ENCODE measurements around the gene FHOD3. TPM values are rescaled to one million over a fixed set of nuclear protein-coding genes. Genes with fewer than 3 reads are reported as not detected.
A peak's percentile ranks its signal among the peaks of the same experiment; 100 is the strongest.
"Not testable (repeated sequence)": the region's sequence is repeated elsewhere in the genome, so short reads cannot be mapped to it uniquely, and the experiment has no call there.

FHOD3 gene
- total RNA-seq, 1 donor from 2014 or later, result 0.40 TPM

DNA sequence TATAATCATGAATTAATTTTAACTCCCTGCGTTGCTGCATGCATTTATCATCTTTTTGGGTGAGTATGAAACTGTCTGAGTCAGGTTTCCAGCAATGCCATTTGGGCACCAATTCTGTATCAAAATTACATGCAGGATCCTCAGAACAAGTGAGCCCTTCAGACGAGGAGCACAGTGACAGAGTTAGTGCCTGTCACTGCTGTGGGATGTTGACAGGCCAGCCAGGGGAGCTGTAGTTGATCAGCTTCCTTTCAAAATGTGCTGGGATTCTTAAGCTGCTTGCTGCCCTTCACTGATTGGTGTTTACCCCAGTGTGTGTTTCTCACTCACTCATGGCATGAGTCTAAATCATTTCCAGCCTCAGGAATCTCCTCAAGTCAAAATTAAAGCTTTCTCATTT is 422.1 kb downstream of the FHOD3 start:
- no peak for DNase-seq (ENCODE audit: low spot score)
- no peak for ATAC-seq

DNA sequence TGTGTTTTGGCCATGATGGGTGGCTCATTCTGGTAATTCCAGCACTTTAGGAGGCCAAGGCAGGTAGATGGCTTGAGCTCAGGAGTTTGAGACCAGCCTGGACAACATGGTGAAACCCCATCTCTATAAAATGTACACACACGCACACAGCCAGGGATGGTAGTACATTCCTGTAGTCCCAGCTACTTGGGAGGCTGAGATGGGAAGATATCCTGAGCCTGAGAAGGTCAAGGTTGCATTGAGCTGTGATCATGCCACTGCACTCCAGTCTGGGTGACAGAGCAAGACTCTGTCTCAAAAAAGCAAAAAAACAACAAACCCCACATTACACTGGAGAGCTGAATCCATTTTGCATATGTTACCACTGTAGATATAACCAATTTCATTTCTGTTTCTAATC is 423.8 kb downstream of the FHOD3 start:
- ATAC-seq, result not testable (repeated sequence)

DNA sequence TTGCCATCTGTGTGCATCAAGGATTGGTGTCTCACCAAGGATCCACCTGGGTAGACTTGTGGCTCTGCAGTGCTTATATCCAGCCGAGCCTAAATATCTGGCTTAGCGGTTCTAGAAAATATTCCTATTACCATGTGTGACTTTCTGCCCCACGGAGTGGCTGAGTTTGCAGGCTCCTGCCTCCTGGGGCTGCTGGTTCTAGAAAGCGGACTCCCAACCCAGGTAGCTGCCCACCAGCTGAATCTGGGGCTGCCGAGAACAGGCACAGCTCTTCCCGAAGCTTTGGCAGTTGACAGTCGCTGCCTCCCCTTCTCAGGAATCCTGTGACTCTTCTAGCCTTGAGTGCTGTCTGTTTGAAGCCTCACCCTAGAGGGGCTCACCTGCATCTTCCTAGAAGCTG is 426.7 kb downstream of the FHOD3 start:
- DNase-seq (ENCODE audit: low spot score) (no peak), ATAC-seq (no peak)

More for the DNA sequence above, 423.8 kb downstream of the FHOD3 start:
- not testable (repeated sequence) for DNase-seq (ENCODE audit: low spot score)

DNA sequence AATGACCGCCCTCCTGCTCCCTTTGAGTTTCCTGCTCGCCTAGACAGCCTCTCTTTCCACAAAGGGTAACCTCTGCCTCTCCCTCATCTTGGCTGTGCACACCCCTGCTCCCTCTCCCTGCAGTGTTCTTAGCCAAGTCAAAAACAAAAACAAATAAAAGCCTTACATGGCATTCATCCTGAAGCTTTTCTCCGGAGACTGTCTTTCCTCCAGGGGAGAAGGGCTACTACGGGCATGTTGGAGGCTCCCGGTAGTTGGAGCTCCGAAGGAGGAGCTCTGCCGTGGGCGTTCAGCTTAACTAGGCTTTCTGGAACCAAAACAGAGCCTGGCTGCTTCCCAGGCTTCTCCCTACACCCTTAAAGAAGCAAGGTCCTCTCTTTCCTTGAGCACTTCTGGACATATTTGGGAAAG is 427.1 kb downstream of the FHOD3 start:
- no peak for ATAC-seq
- DNase-seq (ENCODE audit: low spot score), result no peak

DNA sequence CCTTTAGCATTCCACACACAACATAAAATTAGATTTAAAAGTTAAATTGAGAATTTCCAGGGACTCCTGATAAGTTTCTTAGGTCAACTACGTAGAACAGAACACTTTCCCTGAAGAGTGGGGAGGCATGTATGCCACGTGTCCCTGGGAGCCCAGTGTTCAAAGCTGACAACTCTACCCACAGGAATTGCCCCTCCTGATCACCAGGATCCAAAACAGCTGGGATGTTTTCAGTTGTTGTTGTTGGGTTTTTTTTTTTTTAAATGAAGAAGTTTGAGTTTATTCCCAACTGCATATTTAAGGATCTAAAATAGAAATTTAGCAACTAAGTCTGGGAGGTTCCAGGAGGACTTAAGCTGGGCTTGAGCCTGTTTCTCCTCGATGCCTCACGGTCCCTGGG is 430.8 kb downstream of the FHOD3 start:
- no peak for ATAC-seq
- no peak for DNase-seq (ENCODE audit: low spot score)

DNA sequence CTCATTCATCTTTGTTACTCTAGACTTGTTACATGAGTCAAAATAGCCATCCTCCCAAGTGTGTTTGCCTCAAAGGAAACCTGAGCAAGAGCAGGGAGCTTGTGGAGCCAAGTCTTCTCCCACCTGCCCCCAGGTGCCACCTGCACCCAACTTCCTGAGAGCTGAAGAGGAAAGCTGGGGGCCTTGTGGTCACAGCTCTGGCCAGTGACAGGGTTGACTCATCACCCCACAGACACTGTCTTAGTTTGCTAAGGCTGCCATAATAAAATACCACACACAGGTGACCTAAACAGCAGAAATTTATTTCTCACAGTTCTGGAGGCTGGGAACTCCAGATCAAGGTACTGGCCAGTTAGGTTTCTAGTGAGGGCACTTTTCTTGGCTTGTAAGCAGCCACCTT is 431.7 kb downstream of the FHOD3 start:
- DNase-seq (ENCODE audit: low spot score), result no peak
- ATAC-seq, result no peak

DNA sequence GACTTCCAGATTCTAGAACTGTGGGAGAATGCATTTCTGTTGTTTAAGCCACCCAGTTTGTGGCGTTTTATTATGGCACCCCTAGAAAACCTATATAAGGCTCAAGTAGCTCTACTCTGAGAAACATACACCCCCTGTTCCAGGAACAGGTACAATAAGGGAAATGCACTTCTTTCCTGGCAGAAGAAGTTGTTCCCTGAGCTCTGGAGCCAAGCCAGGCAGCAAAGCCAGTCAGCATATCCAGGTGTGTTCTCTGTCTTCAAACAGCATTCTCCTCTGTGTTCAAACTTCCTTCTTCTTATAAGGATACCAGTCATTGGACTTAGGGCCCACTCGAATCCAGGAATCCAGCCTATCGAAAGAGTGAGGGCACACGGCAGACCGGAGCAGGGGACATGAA is 434.8 kb downstream of the FHOD3 start:
- ATAC-seq, result no peak
- no peak for DNase-seq (ENCODE audit: low spot score)

DNA sequence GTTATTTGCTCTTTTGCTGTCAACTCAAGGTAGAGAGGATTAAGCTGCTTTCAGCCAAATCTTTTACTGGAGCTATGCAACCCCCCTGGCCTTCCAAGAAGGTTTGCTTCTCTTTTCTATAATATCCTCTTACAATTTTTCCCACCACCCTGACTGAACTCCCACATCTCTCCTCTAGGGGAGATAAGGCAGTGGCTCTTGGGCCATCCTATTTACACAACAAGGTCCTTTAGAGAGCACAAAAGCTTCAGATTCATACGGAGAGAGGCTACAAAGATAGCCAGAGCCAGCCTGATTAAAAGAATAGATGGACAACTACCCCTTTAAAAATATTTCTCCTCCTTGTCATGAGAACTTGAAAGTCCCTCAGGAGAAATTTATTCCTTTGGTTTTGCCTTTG is 435.6 kb downstream of the FHOD3 start:
- ATAC-seq (no peak), DNase-seq (ENCODE audit: low spot score) (no peak)

DNA sequence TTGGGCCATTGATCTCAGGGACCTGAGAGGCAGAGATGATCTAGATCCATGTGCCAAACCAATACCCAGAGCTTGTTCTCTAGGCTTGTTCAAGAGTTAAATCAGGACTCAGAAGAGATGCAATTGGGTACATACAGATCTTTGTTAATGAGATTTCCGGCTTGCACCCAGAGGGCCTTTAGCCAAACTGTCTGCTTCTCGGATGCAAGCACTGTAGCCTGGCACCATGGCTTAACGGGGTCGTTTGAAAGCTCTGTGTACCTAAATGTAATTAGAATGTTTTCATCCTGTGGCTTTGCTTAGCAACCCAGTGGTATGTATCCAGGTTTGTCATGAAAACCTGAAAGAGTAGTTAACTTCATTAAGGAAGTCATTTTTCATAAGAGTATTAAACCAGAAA is 437.1 kb downstream of the FHOD3 start:
- ATAC-seq, result no peak
- DNase-seq (ENCODE audit: low spot score), result no peak

DNA sequence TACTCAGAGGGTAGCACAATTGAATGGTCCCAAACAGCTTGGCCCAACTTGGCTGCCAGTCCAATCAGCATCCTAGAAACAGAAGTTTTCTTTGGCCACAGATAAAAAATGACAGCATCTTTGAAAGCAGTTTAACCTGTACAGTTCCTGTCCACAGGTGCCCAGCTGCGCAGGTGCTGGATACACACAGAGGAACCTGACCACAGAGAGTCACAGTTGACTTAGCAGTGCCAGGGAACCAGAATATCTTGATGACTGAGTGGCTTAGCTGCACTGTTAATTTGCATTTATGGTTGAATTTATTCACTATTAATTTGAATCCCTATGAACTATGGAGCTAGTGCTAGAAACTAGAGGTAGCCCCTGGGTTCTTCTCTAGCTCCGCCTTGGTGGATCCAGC is 437.6 kb downstream of the FHOD3 start:
- ATAC-seq, result no peak
- no peak for DNase-seq (ENCODE audit: low spot score)

DNA sequence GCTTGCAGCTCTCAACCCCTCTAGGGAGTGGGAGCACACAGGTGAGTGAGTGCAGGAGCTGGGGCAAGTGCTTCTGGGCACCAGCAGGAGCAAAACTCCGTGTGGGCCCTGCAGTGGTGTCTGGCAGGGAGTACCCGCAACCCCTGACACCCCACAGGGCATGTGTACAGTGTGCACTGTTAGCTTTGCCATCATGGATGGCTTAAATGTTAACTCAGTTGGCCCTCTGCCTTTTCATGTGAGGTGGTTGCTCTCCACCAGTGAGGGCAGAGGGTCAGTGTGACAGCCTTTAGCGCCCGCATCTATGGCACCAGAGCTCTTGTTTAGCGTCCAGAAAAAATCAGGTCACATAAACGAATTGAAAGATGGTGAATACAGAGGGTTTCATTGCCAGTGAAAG is 438.6 kb downstream of the FHOD3 start:
- ATAC-seq (peak; percentile 96), DNase-seq (ENCODE audit: low spot score) (peak; percentile 61)

DNA sequence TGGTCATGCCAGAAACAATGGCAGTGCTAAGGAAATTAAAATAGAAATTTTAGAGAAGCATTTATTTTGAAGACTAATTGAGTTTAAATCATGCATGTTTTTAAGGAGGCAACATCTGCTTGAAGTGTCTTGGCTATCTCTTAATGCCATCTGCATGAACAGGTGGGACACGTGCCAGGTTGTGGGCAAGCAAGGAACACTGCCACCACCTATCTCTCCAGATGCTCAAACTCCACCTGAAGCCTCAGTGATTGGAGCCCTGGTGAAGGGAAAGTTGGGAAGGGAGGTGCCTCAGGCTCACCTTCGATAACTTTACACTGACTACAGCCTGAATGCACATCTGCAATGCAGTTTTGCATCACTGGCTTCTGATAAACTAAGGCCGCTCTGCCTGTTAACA is 439.8 kb downstream of the FHOD3 start:
- no peak for DNase-seq (ENCODE audit: low spot score)

DNA sequence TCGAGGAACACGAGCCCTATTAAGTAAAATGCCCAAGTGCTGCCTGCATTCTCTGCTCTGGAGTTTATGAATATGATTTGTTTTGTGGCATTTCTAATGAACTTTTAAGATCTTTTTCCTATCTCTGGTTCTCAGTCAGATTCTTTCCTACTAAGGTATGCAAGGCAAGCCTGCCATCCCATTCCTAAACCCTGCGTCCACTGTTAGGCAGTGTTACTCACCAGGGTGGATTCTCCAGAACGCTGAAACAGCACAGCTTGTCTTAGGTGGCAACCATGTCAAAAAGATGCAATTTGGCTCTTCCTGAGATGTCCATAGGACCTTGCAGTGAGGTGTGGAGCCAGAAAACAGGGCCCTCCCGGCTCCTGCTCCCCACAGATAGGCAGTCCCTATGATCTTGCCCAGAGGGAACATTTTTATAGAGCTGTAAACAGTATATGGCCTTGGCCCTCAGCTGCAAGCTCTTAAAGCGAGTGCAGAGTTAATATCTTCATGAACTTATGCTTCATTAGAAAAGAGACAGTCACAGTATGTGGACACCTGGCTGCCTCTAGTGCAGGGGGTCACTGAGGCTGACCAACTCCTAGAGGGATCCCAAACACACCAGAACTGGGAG is 446.9 kb downstream of the FHOD3 start:
- DNase-seq (ENCODE audit: low spot score) (no peak), ATAC-seq (no peak)

More for the DNA sequence above, 439.8 kb downstream of the FHOD3 start:
- no peak for ATAC-seq

DNA sequence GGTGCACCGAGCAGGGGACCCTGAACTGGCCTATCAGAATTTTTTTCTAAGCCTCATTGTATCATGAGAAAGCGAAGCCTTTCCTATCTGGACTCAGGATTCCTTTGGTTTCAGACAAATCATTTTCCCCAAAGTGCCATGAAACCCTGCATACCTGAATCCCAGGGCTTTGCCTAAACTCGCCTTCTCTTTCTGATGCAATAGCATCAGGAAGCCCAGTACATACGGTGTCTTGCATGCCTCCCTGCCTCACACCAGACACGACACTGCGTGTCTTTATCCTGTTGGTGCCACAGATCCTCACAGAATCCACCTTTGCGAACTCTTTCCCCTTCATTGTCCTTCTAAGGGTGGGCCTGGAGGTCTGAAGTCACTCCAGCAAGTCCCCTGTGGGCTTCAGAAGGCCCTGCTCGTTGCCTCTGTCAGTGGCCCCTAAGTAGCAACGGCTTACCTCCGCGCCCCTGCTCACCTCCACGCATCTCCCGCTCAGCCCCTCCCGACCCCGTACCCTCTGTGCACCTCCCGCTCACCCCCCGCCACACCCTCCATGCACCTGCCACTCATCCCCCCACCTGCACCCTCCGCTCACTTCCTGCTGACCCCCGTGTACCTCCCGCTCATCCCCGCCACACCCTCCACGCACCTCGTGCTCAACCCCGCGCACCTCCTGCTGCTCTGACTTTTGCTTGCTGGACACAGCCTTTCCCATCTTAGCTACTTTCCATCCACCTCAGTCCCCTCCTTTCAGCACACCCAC is 447.9 kb downstream of the FHOD3 start:
- DNase-seq (ENCODE audit: low spot score) (no peak), ATAC-seq (no peak)

DNA sequence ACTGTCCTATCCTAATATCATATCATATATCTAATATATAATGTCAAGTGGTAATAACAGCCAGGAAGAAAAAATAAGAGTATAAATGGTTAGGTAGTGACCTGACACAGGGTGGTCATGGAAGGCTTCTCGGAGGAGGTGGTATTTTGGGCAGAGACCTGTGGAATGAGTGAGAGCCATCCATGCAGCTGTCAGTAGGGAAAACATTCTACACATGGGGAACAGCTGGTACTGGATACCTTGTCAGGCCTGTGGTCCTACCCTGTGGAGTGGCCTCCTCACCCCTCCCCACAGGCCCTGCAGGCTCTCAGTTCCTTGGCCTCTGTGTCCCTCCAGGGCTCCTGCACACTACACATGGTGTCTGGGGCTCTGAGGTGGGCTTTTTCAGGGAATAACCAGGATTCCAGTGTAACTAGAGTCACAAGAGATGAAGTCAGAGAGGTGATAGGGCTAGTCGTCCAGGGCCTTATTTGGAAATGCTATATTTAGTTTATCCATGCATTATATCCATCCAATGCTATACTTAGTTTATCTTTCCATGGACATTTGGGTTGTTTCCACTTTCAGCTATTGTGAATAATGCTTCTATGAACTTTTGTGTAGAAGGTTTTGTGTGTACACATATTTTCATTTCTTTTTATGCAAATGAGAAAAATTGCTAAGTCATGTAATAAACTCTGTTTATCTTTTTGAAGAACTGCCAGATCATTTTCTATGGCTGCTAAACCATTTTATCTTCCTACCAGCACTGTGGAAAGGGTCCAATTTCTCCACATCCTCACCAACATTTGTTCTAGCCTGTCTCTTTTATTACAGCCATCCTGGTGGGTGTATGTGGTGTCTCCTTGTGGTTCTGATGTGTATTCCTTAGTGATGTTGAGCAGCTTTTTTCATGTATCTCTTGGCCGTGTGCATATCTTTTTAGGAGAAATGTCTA is 455.7 kb downstream of the FHOD3 start:
- DNase-seq (ENCODE audit: low spot score) (no peak), ATAC-seq (no peak)

DNA sequence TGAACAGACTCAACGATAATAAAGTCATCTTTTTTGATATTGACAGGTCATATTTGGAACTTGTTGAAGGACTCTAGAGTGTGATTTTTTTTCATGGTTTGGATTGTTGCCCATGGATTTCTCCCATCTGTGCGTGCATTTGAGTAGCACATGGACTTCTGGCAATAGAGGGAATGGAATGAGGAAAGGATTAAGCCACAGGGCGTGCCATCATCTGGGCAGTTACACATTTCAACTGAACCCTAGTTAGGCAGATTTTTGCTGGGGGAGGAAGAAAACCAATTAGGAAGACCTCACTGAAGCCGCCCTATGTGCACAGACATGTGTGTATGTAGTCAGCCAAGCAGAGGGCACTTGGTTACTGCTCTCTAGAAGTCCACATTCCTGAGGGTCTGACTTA is 458.7 kb downstream of the FHOD3 start:
- ATAC-seq, result no peak
- no peak for DNase-seq (ENCODE audit: low spot score)

DNA sequence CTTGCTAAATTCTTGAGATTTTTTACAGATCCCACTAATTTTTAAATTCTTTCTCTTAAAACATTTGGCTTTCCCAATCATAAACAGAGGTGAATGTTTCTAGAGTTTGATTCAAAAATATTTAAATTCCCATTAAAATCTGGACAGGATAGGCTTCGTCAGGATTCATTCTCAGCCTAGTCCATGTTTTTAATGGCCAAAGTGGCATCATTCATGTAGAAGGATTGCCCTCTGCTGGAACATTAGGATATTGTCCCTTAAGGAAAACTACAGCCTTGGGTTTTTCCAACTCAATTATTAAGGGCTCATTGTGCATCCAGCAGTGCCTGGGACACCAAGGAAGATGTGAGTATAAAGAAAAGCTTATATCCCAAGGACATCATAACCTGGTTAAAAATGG is 459.6 kb downstream of the FHOD3 start:
- peak; percentile 94 for ATAC-seq

DNA sequence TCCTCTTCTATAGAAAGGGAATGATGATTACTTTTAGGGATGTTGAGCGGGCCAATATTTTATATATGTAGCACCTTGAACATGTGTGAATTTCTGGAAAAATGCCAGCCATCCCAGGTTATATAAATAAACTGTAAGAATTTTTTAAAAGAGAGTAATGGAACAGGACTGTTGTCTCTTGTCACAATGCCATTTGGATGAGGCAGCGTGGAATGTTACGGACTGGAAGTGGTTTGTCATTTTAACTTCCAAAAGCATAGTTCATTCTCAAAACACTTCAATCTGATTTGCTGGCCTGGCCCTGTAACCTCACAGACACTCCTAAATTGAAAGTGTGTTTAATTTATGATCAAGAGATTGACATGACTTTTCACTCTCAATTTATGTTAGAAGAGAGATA is 460.5 kb downstream of the FHOD3 start:
- no peak for DNase-seq (ENCODE audit: low spot score)
- no peak for ATAC-seq

More for the DNA sequence above, 459.6 kb downstream of the FHOD3 start:
- DNase-seq (ENCODE audit: low spot score), result no peak

DNA sequence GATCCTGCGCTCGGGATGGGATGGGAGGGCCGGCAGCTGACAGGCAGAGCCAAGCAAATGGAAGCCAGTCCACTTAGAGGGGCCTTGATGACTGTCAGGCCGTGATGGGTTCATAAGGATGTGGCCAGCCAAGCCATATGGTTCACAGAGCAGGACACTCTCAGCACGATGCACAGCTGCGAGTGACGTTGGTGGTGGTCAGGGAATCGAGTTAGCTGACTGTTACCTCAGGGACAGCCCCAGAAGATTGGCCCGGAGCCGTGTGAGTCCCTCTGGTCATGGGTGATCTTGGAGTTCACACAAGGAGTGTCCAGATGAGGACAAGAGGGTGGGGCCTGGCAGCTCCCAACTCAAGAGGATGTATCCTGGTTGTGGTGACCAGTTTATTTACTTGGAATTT is 461.1 kb downstream of the FHOD3 start:
- ATAC-seq (no peak), DNase-seq (ENCODE audit: low spot score) (no peak)

DNA sequence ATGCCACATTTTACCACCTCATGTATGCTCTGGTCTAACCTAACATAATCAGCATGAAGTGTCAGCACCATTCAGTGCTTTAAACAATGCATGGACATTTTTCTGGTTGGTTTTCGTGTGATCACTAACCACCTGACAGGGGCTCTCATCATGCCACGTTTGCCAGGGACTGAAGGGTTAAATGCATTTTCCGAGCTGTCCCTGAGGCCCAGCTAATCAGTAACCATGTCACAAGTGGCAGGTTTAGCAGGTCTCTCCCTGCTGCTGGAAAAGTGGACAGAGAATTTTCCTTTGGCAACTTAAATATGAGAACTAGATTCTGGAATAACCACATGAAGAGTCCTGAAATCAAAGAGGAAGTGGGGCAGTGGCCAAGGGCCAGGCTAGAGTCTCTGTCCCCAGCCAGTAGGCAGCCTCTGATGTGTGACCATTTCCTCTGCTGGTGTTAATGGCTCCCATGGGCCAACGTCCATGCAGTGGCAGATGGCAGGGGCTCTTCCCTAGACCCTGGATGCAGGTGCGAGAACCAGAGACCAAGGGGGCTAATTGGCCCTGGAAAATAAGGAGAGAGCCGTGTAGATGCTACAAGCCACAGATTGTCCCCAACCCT is 461.8 kb downstream of the FHOD3 start:
- DNase-seq (ENCODE audit: low spot score), result no peak
- ATAC-seq, result no peak

DNA sequence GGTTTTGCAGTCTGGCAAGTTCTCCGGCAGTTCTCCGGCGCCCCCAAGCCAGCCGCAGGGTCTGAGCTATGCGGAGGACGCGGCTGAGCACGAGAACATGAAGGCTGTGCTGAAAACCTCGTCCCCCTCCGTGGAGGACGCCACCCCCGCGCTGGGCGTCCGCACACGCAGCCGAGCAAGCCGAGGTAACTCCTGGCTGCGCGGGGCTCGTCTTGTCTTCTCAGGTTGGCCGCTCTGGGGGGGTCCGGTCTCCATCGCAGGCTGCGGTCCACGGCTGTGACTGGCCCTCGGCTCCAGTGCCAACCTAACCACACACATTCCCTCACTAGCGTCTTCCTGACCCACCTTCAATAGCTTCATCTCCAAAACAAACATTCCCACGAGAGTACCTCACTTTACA is 463.1 kb downstream of the FHOD3 start:
- ATAC-seq, result no peak
- no peak for DNase-seq (ENCODE audit: low spot score)

Measured in left lobe of liver (tissue), 2 donors.